Caco-2 (cell line): ENCODE results near the gene ASAP2. TPM values are rescaled to one million over a fixed set of nuclear protein-coding genes. Genes with fewer than 3 reads are reported as not detected.
A peak's percentile ranks its signal among the peaks of the same experiment; 100 is the strongest.

ENCODE experiments used
- BruUV-seq: library from RNA; stranded (reverse); fragments of 400-500 nt; replicated peaks from 2 replicates; lab custom pipeline; 2021; lab: Mats Ljungman, UMichigan
- CTCF ChIA-PET: fragments of 300-600 bp; sonication (Branson Sonifier 250); formaldehyde crosslinking; loops from one replicate; lab custom pipeline; 2022; ENCODE audit warnings: antibody characterized with exemption; lab: Charles Lee
- POLR2A ChIA-PET: fragments of 300-600 bp; sonication (Branson Sonifier 250); formaldehyde crosslinking; loops from one replicate; lab custom pipeline; 2022; ENCODE audit warnings: antibody characterized with exemption; lab: Charles Lee
- DNase-seq, 2 experiments: peaks; one replicate each; pipeline versions ENCODE4 v3.0.0 to v3.0.0-alpha.2; 2020 to 2022
- H3K27me3 ChIP-seq: replicated peaks from 2 replicates; pipeline ENCODE4 v1.6.0; 2011; ENCODE audit warnings: low read length; ENCODE audit not compliant: control insufficient read depth, insufficient read depth
- H3K36me3 ChIP-seq: 2 replicates; pipeline ENCODE4 v1.5.1; 2011; ENCODE audit warnings: low read length; ENCODE audit not compliant: control insufficient read depth, insufficient read depth
- H3K4me1 ChIP-seq: fragments of 250-450 bp; sonication (Bioruptor Pico); 2 replicates; pipeline ENCODE4 v1.5.1; 2020; ENCODE audit warnings: mild to moderate bottlenecking
- H3K4me3 ChIP-seq: 2 replicates; pipeline ENCODE4 v1.5.1; 2011; ENCODE audit warnings: low read depth, mild to moderate bottlenecking, control low read depth, low read length
- H3K9me3 ChIP-seq: fragments of 250-450 bp; sonication (Bioruptor Pico); 2 replicates; pipeline ENCODE4 v1.5.1; 2020; ENCODE audit warnings: mild to moderate bottlenecking, moderate library complexity
- H3K27ac Mint-ChIP-seq: one replicate; pipeline ENCODE4 v1.8.0; 2022; ENCODE audit warnings: mixed read lengths; ENCODE audit not compliant: unreplicated experiment
- H3K27me3 Mint-ChIP-seq: one replicate; pipeline ENCODE4 v1.8.0; 2022; ENCODE audit warnings: mixed read lengths; ENCODE audit not compliant: insufficient read depth, unreplicated experiment
- H3K36me3 Mint-ChIP-seq: one replicate; pipeline ENCODE4 v1.8.0; 2022; ENCODE audit warnings: mild to moderate bottlenecking, mixed read lengths; ENCODE audit not compliant: insufficient read depth, unreplicated experiment
- H3K4me1 Mint-ChIP-seq: one replicate; pipeline ENCODE4 v1.8.0; 2022; ENCODE audit warnings: low read depth, mixed read lengths; ENCODE audit not compliant: unreplicated experiment
- H3K4me3 Mint-ChIP-seq: one replicate; pipeline ENCODE4 v1.8.0; 2022; ENCODE audit warnings: mild to moderate bottlenecking, moderate library complexity, mixed read lengths; ENCODE audit not compliant: unreplicated experiment
- H3K9me3 Mint-ChIP-seq: one replicate; pipeline ENCODE4 v1.8.0; 2022; ENCODE audit warnings: mixed read lengths; ENCODE audit not compliant: unreplicated experiment
- CTCF ChIP-seq, 2 experiments: fragments of 200-600 bp in 1 of 2; IDR thresholded peaks; 1 replicate in 1 of 2; 2 replicates in 1 of 2; pipeline versions ENCODE4 v1.5.1 to v1.8.0; 2011 to 2022; ENCODE audit warnings: antibody characterized with exemption in 1 of 2, control low read depth in 1 of 2, inconsistent platforms in 1 of 2, low read depth in 1 of 2, low read length in 1 of 2, mild to moderate bottlenecking in 1 of 2, moderate library complexity in 1 of 2; ENCODE audit not compliant: insufficient read depth in 1 of 2, severe bottlenecking in 1 of 2, unreplicated experiment in 1 of 2
- intact Hi-C: fragments of 100-400 bp; cut with micrococcal nuclease; formaldehyde crosslinking; loops from one replicate; pipeline ENCODE4 v1.10.0; 2022; ENCODE audit not compliant: unreplicated experiment
- total RNA-seq: library from RNA; stranded (reverse); gene quantifications from 2 replicates; pipeline ENCODE4 v1.2.3, GENCODE V29; 2022

ASAP2 gene
- total RNA-seq, 1 experiment from 2014 or later = 25.6 TPM

- H3K27me3 ChIP-seq = no peaks in the 10 kb centered on the region
- no peak overlapping the region for H3K4me3 ChIP-seq
- no peaks in the 10 kb centered on the region for H3K9me3 Mint-ChIP-seq
- peaks cover 7% of the 10 kb centered on the region for H3K36me3 Mint-ChIP-seq
- CTCF ChIA-PET = interaction anchor here (0.5 kb wide), 1 partner anchor 15 kb away, joined by 5 read pairs; no protein-coding TSS in a partner anchor
- H3K36me3 ChIP-seq = no peaks in the 10 kb centered on the region
- POLR2A ChIA-PET = no interaction called here
- no peaks in the 10 kb centered on the region for H3K9me3 ChIP-seq
- no peak for DNase-seq
- peaks cover 15% of the 10 kb centered on the region for H3K4me1 Mint-ChIP-seq
- no peak overlapping the region for H3K4me3 Mint-ChIP-seq
- peaks cover 9% of the 10 kb centered on the region; the same call in 1 of the 2 replicates for H3K4me1 ChIP-seq
- TF ChIP-seq CTCF (IDR thresholded peaks at IDR 0.05; ENCODE audit: insufficient read depth in 1 of 2, low read depth in 1 of 2, low read length in 1 of 2, severe bottlenecking in 1 of 2, unreplicated experiment in 1 of 2) = no peak
- intact Hi-C loops = no loop called here
- H3K27ac Mint-ChIP-seq = peak overlapping the region; percentile 16
- BruUV-seq = no TSS peak
- H3K27me3 Mint-ChIP-seq = no peaks in the 10 kb centered on the region
Measured at GRCh38 chr2:9286554-9287399, 80.2 kb downstream of the ASAP2 start.

GRCh38 chr2:9287400-9288045 lies 80.9 kb downstream of the ASAP2 start:
- H3K4me3 Mint-ChIP-seq = no peak overlapping the region
- Histone ChIP-seq H3K9me3 (no peaks in the 10 kb centered on the region), H3K27me3 (no peaks in the 10 kb centered on the region), H3K4me1 (peaks cover 9% of the 10 kb centered on the region; the same call in 1 of the 2 replicates), H3K4me3 (no peak overlapping the region), H3K36me3 (no peaks in the 10 kb centered on the region)
- TF ChIP-seq CTCF (IDR thresholded peaks at IDR 0.05; ENCODE audit: insufficient read depth in 1 of 2, low read depth in 1 of 2, low read length in 1 of 2, severe bottlenecking in 1 of 2, unreplicated experiment in 1 of 2) = no peak
- DNase-seq = no peak
- no peaks in the 10 kb centered on the region for H3K27me3 Mint-ChIP-seq
- CTCF ChIA-PET = interaction anchor here (0.5 kb wide), 1 partner anchor 14 kb away, joined by 5 read pairs; no protein-coding TSS in a partner anchor
- intact Hi-C loops = no loop called here
- H3K4me1 Mint-ChIP-seq = peaks cover 14% of the 10 kb centered on the region
- POLR2A ChIA-PET = no interaction called here
- no peaks in the 10 kb centered on the region for H3K9me3 Mint-ChIP-seq
- peak overlapping the region; percentile 16 for H3K27ac Mint-ChIP-seq
- no TSS peak for BruUV-seq
- H3K36me3 Mint-ChIP-seq = peaks cover 7% of the 10 kb centered on the region

- BruUV-seq = no TSS peak
- ChIA-PET POLR2A (no interaction called here), CTCF (no interaction called here)
- H3K4me3 Mint-ChIP-seq = no peak overlapping the region
- peaks cover 7% of the 10 kb centered on the region for H3K4me1 Mint-ChIP-seq
- Histone ChIP-seq H3K4me3 (no peak overlapping the region), H3K9me3 (no peaks in the 10 kb centered on the region), H3K4me1 (peaks cover 9% of the 10 kb centered on the region; the same call in 1 of the 2 replicates), H3K27me3 (no peaks in the 10 kb centered on the region), H3K36me3 (no peaks in the 10 kb centered on the region)
- H3K36me3 Mint-ChIP-seq = peaks cover 6% of the 10 kb centered on the region
- H3K9me3 Mint-ChIP-seq = no peaks in the 10 kb centered on the region
- no peaks in the 10 kb centered on the region for H3K27me3 Mint-ChIP-seq
- no peak overlapping the region for H3K27ac Mint-ChIP-seq
- intact Hi-C loops = no loop called here
- no peak for DNase-seq
- no peak for TF ChIP-seq CTCF (IDR thresholded peaks at IDR 0.05; ENCODE audit: insufficient read depth in 1 of 2, low read depth in 1 of 2, low read length in 1 of 2, severe bottlenecking in 1 of 2, unreplicated experiment in 1 of 2)
Measured at GRCh38 chr2:9288233-9288632, 81.6 kb downstream of the ASAP2 start.
